GM23338 (cell line): ENCODE results near the gene PCDHGC4.

Experiments
- CREB1 ChIP-seq: fragments of 250-450 bp; sonication (Bioruptor Pico); IDR thresholded peaks from 2 replicates; pipeline ENCODE4 v1.5.0; 2020; ENCODE audit warnings: low read depth, mild to moderate bottlenecking, moderate library complexity
- CTCF ChIP-seq, 2 experiments: fragments of 200-600 bp in 1 of 2; sonication (generic) in 1 of 2; conservative IDR thresholded peaks; 2 replicates each; pipeline versions ENCODE4 v1.5.1 to v1.6.1; 2016 to 2017; ENCODE audit warnings: antibody characterized with exemption in 2 of 2, low read depth in 2 of 2, mild to moderate bottlenecking in 2 of 2, moderate library complexity in 1 of 2
- EZH2 ChIP-seq: fragments of 200-600 bp; sonication (generic); IDR thresholded peaks from one replicate; pipeline ENCODE4 v1.8.0; 2017; ENCODE audit warnings: antibody characterized with exemption, mild to moderate bottlenecking, low read depth; ENCODE audit not compliant: unreplicated experiment
- EZH2phosphoT487 ChIP-seq: fragments of 200-600 bp; sonication (generic); IDR thresholded peaks from one replicate; pipeline ENCODE4 v1.8.1; 2018; ENCODE audit warnings: antibody characterized with exemption; ENCODE audit not compliant: unreplicated experiment
- JUNB ChIP-seq: IDR thresholded peaks from one replicate; pipeline ENCODE4 v1.6.1; 2016; ENCODE audit warnings: antibody characterized with exemption; ENCODE audit not compliant: unreplicated experiment
- NANOG ChIP-seq: IDR thresholded peaks from 2 replicates; pipeline ENCODE4 v1.6.1; 2016; ENCODE audit warnings: antibody characterized with exemption, borderline replicate concordance
- POLR2AphosphoS5 ChIP-seq: IDR thresholded peaks from 2 replicates; pipeline ENCODE4 v1.6.1; 2016; ENCODE audit warnings: antibody characterized with exemption, low read depth
- ZNF114 ChIP-seq: fragments of 250-450 bp; sonication (Bioruptor Pico); IDR thresholded peaks from 2 replicates; pipeline ENCODE4 v1.5.0; 2020; ENCODE audit warnings: mild to moderate bottlenecking, moderate library complexity
- ZNF331 ChIP-seq: fragments of 250-450 bp; sonication (Bioruptor Pico); IDR thresholded peaks from 2 replicates; pipeline ENCODE4 v1.5.0; 2020; ENCODE audit warnings: low read depth, mild to moderate bottlenecking, moderate library complexity
- ZNF462 ChIP-seq: fragments of 250-450 bp; sonication (Bioruptor Pico); IDR thresholded peaks from 2 replicates; pipeline ENCODE4 v1.5.0; 2020; ENCODE audit warnings: mild to moderate bottlenecking, moderate library complexity
- TF ChIP-seq, protein P1 (sequence below): IDR thresholded peaks from one replicate; pipeline ENCODE4 v1.6.1; 2018; ENCODE audit warnings: antibody characterized with exemption; ENCODE audit not compliant: unreplicated experiment
- TF ChIP-seq, protein P2 (sequence below): IDR thresholded peaks from 2 replicates; pipeline ENCODE4 v1.6.1; 2016; ENCODE audit warnings: antibody characterized with exemption

DNA sequence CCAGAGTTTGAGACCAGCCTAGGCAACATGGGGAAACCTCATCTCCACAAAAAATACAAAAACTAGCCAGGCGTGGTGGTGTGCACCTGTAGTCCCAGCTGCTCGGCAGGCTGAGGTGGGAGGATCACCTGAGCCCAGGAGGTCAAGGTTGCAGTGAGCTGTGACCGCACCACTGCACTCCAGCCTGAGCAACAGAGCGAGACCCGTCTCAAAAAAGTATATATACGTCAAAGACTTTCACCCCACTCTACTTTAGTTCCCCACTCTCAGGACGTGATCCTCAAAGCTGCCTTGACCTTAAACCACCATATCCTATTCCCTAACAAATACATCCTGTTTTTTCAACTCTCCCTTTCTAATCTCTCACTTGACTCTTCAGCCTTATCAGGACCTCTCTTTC, 45.0 kb downstream of the PCDHGC4 start:
- TF ChIP-seq CTCF (conservative IDR thresholded peaks at IDR 0.05; ENCODE audit: low read depth in 2 of 2) (no peak), POLR2AphosphoS5 (no peak), EZH2phosphoT487 (no peak), NANOG (no peak), EZH2 (no peak), CREB1 (CRISPR knock-in tag) (no peak), ZNF462 (CRISPR knock-in tag) (no peak), ZNF331 (CRISPR knock-in tag) (no peak), JUNB (no peak), ZNF114 (CRISPR knock-in tag) (no peak)
- TF ChIP-seq, protein P1, sequence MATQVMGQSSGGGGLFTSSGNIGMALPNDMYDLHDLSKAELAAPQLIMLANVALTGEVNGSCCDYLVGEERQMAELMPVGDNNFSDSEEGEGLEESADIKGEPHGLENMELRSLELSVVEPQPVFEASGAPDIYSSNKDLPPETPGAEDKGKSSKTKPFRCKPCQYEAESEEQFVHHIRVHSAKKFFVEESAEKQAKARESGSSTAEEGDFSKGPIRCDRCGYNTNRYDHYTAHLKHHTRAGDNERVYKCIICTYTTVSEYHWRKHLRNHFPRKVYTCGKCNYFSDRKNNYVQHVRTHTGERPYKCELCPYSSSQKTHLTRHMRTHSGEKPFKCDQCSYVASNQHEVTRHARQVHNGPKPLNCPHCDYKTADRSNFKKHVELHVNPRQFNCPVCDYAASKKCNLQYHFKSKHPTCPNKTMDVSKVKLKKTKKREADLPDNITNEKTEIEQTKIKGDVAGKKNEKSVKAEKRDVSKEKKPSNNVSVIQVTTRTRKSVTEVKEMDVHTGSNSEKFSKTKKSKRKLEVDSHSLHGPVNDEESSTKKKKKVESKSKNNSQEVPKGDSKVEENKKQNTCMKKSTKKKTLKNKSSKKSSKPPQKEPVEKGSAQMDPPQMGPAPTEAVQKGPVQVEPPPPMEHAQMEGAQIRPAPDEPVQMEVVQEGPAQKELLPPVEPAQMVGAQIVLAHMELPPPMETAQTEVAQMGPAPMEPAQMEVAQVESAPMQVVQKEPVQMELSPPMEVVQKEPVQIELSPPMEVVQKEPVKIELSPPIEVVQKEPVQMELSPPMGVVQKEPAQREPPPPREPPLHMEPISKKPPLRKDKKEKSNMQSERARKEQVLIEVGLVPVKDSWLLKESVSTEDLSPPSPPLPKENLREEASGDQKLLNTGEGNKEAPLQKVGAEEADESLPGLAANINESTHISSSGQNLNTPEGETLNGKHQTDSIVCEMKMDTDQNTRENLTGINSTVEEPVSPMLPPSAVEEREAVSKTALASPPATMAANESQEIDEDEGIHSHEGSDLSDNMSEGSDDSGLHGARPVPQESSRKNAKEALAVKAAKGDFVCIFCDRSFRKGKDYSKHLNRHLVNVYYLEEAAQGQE, result no peak
- TF ChIP-seq, protein P2, sequence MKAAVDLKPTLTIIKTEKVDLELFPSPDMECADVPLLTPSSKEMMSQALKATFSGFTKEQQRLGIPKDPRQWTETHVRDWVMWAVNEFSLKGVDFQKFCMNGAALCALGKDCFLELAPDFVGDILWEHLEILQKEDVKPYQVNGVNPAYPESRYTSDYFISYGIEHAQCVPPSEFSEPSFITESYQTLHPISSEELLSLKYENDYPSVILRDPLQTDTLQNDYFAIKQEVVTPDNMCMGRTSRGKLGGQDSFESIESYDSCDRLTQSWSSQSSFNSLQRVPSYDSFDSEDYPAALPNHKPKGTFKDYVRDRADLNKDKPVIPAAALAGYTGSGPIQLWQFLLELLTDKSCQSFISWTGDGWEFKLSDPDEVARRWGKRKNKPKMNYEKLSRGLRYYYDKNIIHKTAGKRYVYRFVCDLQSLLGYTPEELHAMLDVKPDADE, result no peak
